ENCODE results near the gene KIF3B. TPM values are rescaled to one million over a fixed set of nuclear protein-coding genes. Genes with fewer than 3 reads are reported as not detected.
"Not testable (repeated sequence)": the region's sequence is repeated elsewhere in the genome, so short reads cannot be mapped to it uniquely, and the experiment has no call there.

The KIF3B gene
- total RNA-seq, 1 experiment from 2014 or later, result 31.5 TPM

DNA sequence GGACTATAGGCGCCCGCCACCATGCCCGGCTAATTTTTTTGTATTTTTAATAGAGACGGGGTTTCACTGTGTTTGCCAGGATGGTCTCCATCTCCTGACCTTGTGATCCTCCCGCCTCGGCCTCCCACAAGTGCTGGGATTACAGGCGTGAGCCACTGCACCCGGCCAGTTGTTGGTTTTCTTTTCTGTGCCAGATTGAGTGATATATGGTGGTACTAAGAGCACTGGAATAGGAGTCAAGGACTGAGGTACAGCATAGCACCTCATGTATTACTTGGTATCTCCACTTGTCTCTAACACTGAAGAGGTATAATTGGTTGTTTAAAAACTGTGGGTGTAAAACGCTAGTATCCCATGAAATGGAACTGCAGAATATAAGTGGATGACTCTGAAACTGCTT is 106.0 kb downstream of the KIF3B start:
- H3K9me2 ChIP-seq (ENCODE audit: insufficient read depth); H3K9ac ChIP-seq (ENCODE audit: low read length); H4K20me1 ChIP-seq (ENCODE audit: insufficient read depth); H3K27ac ChIP-seq (ENCODE audit: low read depth, low read length); BruUV-seq (replicated peaks); H3K9me3 ChIP-seq (ENCODE audit: control insufficient read depth in 1 of 2, insufficient read depth in 1 of 2, low read depth in 1 of 2, low read length in 2 of 2); intact Hi-C loops (cut with micrococcal nuclease); H2AFZ ChIP-seq (ENCODE audit: low read depth, low read length, poor library complexity, severe bottlenecking); H3K36me3 ChIP-seq (ENCODE audit: control insufficient read depth in 1 of 2, insufficient read depth in 2 of 2, low read length in 2 of 2); H3K4me2 ChIP-seq (ENCODE audit: low read length); H3K27me3 ChIP-seq (ENCODE audit: insufficient read depth, low read length); H3K4me3 ChIP-seq (replicated peaks in 1 of 2; ENCODE audit: low read depth in 1 of 2, low read length in 2 of 2); ATAC-seq; POLR2A ChIA-PET; DNase-seq (ENCODE audit: low read depth, low spot score); H3K4me1 ChIP-seq (ENCODE audit: control insufficient read depth in 1 of 2, insufficient read depth in 2 of 2, low read length in 2 of 2); CTCF ChIA-PET; RAD21 ChIA-PET (ENCODE audit: low non-redundant PET in 1 of 2, low total read pairs in 2 of 2, uncharacterized antibody in 2 of 2, unreplicated experiment in 2 of 2): not testable (repeated sequence)
- H3K79me2 ChIP-seq (ENCODE audit: insufficient read depth, low read length), result peaks cover 73% of the 10 kb centered on the region

MicroRNA genes within 50 kb of the gene (microRNA counts, 767-probe panel; counts per million panel counts)
- not detected for microRNA hsa-miR-1825

Other genes with a start within 250 kb of the KIF3B start
- 0.17 TPM for gene HCK, start 225.4 kb upstream of the KIF3B start, total RNA-seq (2021; ENCODE audit: unreplicated experiment)
- gene TM9SF4, start 167.9 kb upstream of the KIF3B start, total RNA-seq (2021; ENCODE audit: unreplicated experiment), result 51.2 TPM
- 18.3 TPM for gene PLAGL2, start 69.9 kb upstream of the KIF3B start, total RNA-seq (2021; ENCODE audit: unreplicated experiment)
- gene POFUT1, start 69.8 kb upstream of the KIF3B start, total RNA-seq (2021; ENCODE audit: unreplicated experiment), result 34.5 TPM
- 52.2 TPM for gene ASXL1, start 80.7 kb downstream of the KIF3B start, total RNA-seq (2021; ENCODE audit: unreplicated experiment)

All from HCT116 (cell line).